GM18517 (cell line): ENCODE data around the gene INTS7.
"Not testable (repeated sequence)": the region's sequence is repeated elsewhere in the genome, so short reads cannot be mapped to it uniquely, and the experiment has no call there.

Experiments used
- ATAC-seq: cut with Tn5 transposase; IDR thresholded peaks from one replicate; pipeline ENCODE4 v1.9.1; 2021; ENCODE audit warnings: mild to moderate bottlenecking, moderate library complexity; ENCODE audit not compliant: unreplicated experiment

The INTS7 gene

DNA sequence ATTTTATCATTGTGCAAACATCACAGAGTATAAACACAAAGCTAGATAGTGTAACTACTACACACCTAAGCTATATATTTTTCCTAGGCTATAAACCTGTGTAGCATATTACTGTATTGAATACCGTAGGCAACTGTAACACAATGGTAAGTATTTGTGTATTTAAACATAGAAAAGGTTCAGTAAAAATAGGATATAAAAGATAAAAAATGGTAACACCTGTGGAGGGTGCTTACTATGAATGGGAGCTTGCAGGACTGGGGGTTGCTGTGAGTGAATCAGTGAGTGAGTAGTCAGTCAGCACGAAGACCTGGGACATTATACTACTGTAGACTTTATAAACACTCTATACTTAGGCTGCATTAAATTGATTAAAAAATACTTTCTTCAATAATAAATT lies 4.3 kb upstream of the INTS7 start:
- ATAC-seq: no peak

- no peak for ATAC-seq
Measured at GRCh38 chr1:212037900-212038299, 2.5 kb upstream of the INTS7 start.

DNA sequence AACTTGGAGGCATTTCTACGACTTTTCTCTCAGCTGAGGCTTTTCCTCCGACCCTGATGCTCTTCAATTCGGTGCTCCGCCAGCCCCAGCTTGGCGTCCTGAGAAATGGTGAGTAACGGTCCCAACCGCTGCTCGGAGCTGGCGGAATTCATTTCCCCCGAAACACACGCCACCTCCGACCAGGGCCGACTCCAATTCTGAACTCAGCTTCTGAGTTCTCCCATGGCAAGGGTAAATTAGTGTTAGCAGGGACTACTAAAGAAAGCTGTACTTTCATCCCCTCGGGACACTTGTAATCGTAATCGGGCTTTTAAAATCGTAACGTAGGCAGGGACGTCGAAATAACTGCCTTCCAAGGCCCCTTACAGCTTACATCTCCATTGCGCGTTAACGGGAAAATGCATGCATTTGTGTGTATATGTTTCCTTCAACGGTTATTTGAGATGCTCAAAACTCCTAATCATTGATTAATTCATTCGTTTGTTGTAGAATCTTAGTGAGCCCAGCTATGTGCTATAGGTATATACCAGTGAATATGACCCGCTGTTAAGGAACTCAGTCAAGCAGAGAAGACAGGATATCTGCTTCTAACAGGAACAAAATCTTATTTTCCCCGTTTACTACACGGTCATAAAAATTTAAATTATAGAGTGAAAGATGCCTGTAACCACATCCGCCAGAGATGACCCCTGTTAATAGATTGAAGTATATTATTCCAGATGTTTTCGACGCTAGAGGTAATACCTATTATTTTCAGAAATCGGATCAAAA lies 663 bp upstream of the INTS7 start:
- ATAC-seq: peak; percentile 14

DNA sequence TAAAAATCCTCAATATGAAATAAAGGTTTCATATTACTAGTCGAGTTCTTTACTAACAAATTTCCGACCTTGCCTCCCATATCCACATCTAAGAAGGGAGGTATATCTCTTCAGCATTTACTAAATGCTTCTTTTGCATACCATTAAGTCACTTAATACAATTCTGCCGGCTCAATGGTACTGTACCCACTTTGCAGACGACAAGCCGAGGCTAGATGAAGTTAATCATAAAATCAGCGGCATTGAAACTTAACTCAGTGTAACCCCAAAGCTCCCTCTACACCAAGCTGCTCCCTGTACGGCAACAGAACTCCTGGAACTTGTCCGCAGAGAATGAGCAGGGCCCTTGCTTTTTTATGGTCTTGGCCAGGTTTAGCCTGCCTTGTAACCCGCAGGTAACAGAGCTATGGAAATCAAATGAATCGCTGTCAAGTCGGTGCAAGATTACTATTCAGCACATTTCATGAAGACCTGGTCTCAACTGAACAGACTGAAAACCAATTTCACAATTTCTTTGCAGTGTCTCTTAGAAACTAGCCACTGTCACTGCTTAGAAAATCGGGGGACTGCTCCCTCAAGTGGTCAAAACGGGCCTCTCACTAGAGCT lies 738 bp downstream of the INTS7 start:
- ATAC-seq: peak; percentile 9

- ATAC-seq: no peak
Measured at GRCh38 chr1:212030936-212031528, 4.3 kb downstream of the INTS7 start.

GRCh38 chr1:212027727-212028126 lies 7.6 kb downstream of the INTS7 start:
- ATAC-seq: not testable (repeated sequence)

DNA sequence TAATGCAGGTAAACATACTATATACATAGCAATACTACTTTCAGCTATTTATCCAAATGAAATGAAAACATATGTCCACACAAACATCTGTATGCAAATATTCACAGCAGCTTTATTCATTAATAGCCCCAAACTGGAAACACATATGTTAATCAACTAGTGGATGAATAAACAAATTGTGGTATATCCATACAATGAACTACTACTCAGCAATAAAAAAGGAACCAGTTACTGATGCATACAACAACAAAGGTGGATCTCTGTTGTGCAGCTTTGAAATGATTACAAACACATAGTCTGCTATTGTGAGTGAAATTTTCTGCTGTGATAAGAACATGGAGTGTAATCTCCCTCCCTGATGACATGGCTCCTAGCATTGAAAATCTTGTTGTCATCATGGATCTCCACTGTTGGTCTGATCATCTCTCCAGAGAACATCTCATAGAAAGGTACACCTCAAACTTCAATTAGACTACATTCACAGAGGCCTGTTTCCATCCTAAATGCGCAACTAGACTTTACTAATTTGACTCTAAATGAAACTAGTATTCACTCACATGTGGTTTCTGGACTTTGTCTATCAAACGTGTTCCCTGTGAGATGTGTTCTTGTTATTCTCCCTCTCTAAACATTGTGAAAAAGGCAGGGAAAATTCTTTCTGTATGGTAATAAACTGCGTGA lies 10.7 kb downstream of the INTS7 start:
- no peak for ATAC-seq

- ATAC-seq: not testable (repeated sequence)
Measured at GRCh38 chr1:212022908-212023307, 12.4 kb downstream of the INTS7 start.

GRCh38 chr1:212021563-212021962 lies 13.8 kb downstream of the INTS7 start:
- ATAC-seq: no peak

DNA sequence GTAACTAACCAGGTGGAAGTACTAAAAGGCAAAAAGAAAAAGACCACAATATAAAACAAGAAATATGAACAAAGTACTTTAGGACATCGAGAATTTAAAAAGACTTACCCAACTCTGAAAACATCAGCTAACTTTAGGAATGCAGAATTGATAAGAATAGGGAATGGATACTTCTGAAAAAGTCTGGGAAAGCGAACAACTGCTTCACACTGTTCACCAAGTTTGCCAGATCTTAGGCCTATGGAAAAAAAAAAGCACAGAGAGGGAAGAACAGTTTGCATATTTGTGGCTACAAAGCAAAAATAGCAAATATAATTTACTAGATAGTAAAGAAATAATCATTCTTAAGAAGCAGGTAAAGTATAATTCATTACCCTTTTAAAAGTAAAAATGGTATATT lies 14.4 kb downstream of the INTS7 start:
- ATAC-seq: no peak

DNA sequence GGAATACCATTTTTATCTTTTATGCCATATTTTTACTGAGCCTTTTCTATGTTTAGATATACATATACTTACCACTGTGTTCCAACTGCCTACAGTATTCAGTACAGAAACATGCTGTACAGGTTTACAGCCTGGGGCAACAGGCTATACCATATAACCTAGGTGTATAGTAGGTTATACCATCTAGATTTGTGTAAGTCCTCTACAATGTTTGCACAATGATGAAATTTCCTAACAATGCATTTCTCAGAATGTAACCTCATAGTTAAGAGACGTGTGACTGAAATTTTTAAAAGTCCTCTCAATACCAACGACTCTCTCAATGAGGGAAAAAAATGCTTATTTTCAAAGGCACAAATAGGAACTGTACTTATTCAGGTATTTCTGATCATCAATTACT lies 21.7 kb downstream of the INTS7 start:
- ATAC-seq: no peak

GRCh38 chr1:212012034-212012740 lies 23.2 kb downstream of the INTS7 start:
- peak; percentile 52 for ATAC-seq

DNA sequence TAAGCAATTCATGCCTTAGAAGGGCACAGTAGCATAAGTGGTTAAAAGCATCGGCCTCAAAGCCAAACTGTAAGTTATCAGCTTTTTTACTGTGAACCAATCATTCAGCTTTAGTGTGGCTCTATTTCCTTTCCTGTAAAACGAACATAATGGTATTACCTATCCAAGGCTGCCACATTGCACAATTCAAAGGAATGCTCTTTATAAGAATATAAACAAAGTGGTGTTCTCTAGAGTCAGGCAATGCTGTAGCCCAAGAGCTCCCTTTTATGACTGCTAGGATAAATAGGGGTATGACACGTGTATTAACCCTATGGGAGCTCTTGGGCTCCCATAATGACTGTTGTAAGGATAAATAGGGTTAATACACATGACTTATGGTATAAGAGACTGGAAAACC lies 25.4 kb downstream of the INTS7 start:
- ATAC-seq: no peak

- no peak for ATAC-seq
Measured at GRCh38 chr1:212009561-212009960, 25.8 kb downstream of the INTS7 start.

- no peak for ATAC-seq
Measured at GRCh38 chr1:212007886-212008285, 27.5 kb downstream of the INTS7 start.

- ATAC-seq: no peak
Measured at GRCh38 chr1:212007178-212007577, 28.2 kb downstream of the INTS7 start.

DNA sequence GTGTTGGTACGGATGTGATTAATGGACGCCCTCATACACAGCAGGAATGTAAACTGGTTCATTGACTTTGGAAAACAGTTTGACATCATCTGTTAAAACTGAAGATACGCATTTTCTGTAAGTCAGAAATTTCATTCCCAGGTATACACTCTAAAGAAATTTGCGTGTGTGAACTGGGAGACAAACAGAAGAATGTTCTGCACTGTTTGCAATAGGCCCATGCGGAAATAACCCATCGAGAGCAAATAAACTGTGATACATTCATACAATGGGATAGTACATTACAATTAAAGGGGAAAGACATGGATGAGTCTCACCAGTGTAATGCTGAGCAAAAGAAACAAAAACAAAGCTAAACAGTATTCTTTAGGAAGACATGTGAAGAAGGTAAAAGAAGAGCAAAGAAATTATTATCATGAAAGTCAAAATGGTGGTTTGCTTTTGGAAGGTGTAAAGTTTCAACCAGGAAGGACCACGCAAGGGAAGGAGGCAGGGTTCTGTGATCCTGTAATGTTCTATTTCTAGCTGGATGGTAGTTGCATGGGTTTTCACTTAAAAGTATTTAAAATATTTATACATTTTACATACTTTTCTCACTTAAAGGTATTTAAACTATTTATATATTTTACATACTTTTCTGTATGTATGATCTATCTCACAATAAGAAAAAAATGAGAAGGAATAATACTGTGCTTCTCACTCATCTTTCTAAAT lies 30.3 kb downstream of the INTS7 start:
- ATAC-seq: no peak

- no peak for ATAC-seq
Measured at GRCh38 chr1:212002536-212002935, 32.8 kb downstream of the INTS7 start.

DNA sequence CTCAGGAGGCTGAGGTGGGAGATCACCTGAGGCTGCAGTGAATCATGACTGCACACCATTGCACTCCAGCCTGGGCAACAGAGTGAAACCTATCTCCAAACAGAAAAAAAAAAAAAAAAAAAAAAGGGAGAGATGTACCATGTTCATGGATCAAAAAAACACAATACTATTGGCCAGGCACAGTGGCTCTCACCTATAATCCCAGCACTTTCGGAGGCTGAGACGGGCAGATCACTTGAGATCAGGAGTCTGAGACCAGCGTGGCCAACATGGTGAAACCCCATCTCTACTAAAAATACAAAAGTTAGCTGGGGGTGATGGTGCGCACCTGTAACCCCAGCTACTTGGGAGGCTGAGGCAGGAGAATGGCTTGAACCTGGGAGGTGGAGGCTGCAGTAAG lies 37.9 kb downstream of the INTS7 start:
- ATAC-seq: not testable (repeated sequence)

DNA sequence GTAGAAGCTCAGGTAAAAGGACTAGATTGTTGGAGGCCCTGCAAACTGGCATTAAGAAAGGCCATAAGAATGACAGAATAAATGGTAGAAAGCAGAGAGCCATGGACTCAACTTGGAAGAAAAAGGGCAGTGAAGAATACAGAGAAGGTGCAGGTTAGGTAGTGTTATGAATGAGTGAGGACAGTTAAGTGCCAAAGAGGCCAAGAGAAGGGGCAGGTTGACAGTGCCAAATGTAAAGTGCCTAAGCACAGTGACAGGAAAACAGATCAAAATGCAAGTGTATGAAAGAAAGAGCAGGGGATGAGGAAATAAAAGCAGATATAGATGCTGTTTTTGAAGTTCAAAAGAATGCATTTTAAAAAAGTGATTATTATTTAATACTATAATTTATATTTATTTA lies 43.7 kb downstream of the INTS7 start:
- ATAC-seq: no peak
